ENCODE results near the gene PLEKHA7. TPM values are rescaled to one million over a fixed set of nuclear protein-coding genes. Genes with fewer than 3 reads are reported as not detected.

Gene PLEKHA7
- total and polyA plus RNA-seq, 2 of the 8 experiments (the other 6 are each of a cell fraction or from before 2014, with no cell fraction given): 11.4 to 25.6 TPM

- Histone ChIP-seq H4K20me1 (replicated peaks in 1 of 2; ENCODE audit: control insufficient read depth in 1 of 2, insufficient read depth in 2 of 2, low read length in 2 of 2) (peaks cover 0 to 11% of the 10 kb centered on the region in 2 experiments), H2BK120ac (replicated peaks; ENCODE audit: low read depth, low read length) (no peak overlapping the region), H4K91ac (replicated peaks; ENCODE audit: insufficient read length, low read length) (no peak overlapping the region), H3K79me1 (ENCODE audit: low read depth, low read length) (peaks cover 2% of the 10 kb centered on the region), H2BK5ac (ENCODE audit: low read depth, low read length) (no peak overlapping the region), H3K23ac (ENCODE audit: insufficient read length) (no peak overlapping the region), H3K27ac (ENCODE audit: low read depth, low read length) (no peak overlapping the region), H3K4me1 (replicated peaks in 1 of 4; ENCODE audit: control insufficient read depth in 3 of 4, insufficient read depth in 4 of 4, low read length in 3 of 4) (no peaks in the 10 kb centered on the region; a peak in 1 of 7 replicates), H3K23me2 (ENCODE audit: low read depth, low read length) (no peaks in the 10 kb centered on the region), H3K4ac (replicated peaks; ENCODE audit: insufficient read length, low read depth, low read length) (no peak overlapping the region), H3K27me3 (replicated peaks in 1 of 4; ENCODE audit: control insufficient read depth in 3 of 4, extremely low read depth in 1 of 4, insufficient read depth in 3 of 4, low read length in 3 of 4) (no peaks in the 10 kb centered on the region), H3K4me3 (ENCODE audit: extremely low read depth in 1 of 4, insufficient read depth in 2 of 4, low read depth in 3 of 4, low read length in 4 of 4) (no peak overlapping the region), H3K14ac (ENCODE audit: insufficient read length) (no peak overlapping the region), H3K9me3 (ENCODE audit: insufficient read depth in 2 of 2, low read depth in 1 of 2, low read length in 1 of 2) (no peaks in the 10 kb centered on the region), H2AK5ac (ENCODE audit: low read depth, low read length) (no peak overlapping the region), H4K8ac (ENCODE audit: extremely low read depth, insufficient read depth, low read length) (no peak overlapping the region), H2BK20ac (ENCODE audit: low read length) (no peak overlapping the region), H3K36me3 (ENCODE audit: control insufficient read depth in 2 of 4, insufficient read depth in 4 of 4, low read length in 3 of 4) (peaks cover 0 to 3% (median 0%) of the 10 kb centered on the region in 4 experiments; a peak in 1 of 8 replicates), H3K79me2 (ENCODE audit: control insufficient read depth in 1 of 2, insufficient read depth in 2 of 2, low read length in 2 of 2) (peaks cover 0 to 42% of the 10 kb centered on the region in 2 experiments; a peak in 3 of 4 replicates), H3K18ac (ENCODE audit: extremely low read depth, low read length) (no peak overlapping the region), H3K56ac (replicated peaks; ENCODE audit: insufficient read length, low read depth, low read length) (no peak overlapping the region), H2AFZ (ENCODE audit: low read length) (no peak overlapping the region), H3K4me2 (ENCODE audit: insufficient read depth in 1 of 2, low read depth in 2 of 2, low read length in 2 of 2) (no peak overlapping the region), H4K5ac (ENCODE audit: insufficient read length, low read depth, low read length) (no peak overlapping the region), H3K9ac (replicated peaks in 1 of 4; ENCODE audit: extremely low read depth in 1 of 4, low read depth in 3 of 4, low read length in 3 of 4) (no peak overlapping the region), H2BK12ac (ENCODE audit: low read depth, low read length) (no peak overlapping the region), H2BK15ac (ENCODE audit: low read length) (no peak overlapping the region)
- FAIRE-seq: no peak
- 91% methylated on average over 7 of the region's 7 CpGs; no CpG with 5 or more reads in 1 of the 2 experiments for WGBS, 2 experiments (ENCODE audit: extremely low coverage in 1 of 2, insufficient coverage in 1 of 2, insufficient read length in 1 of 2, insufficient replicate concordance in 2 of 2, low coverage in 1 of 2, low lambda C conversion rate in 2 of 2, missing lambda C conversion rate in 1 of 2)
- ChIA-PET POLR2A (ENCODE audit: partially characterized antibody) (no interaction called here), CTCF (ENCODE audit: partially characterized antibody) (no interaction called here)
- no peak for TF ChIP-seq CHD2 (IDR thresholded peaks at IDR 0.05; ENCODE audit: low read length)
- TF ChIP-seq BACH1 (IDR thresholded peaks at IDR 0.05; ENCODE audit: low read length): no peak
- no peak for TF ChIP-seq RBBP5 (IDR thresholded peaks at IDR 0.05; ENCODE audit: borderline replicate concordance, low read depth, low read length)
- no peak for TF ChIP-seq RNF2 (IDR thresholded peaks at IDR 0.05; ENCODE audit: borderline replicate concordance, low read depth, low read length, missing control alignments, poor library complexity, severe bottlenecking)
- no peak for TF ChIP-seq POLR2A (IDR thresholded peaks at IDR 0.05; ENCODE audit: control extremely low read depth in 1 of 2, low read depth in 2 of 2, low read length in 2 of 2)
- TF ChIP-seq ASH2L (IDR thresholded peaks at IDR 0.05; ENCODE audit: low read length): no peak
- no peak for TF ChIP-seq SRF (IDR thresholded peaks at IDR 0.05; ENCODE audit: low read depth, low read length)
- TF ChIP-seq KDM1A (IDR thresholded peaks at IDR 0.05; ENCODE audit: borderline replicate concordance, low read length): no peak
- TF ChIP-seq BCL11A (IDR thresholded peaks at IDR 0.05; ENCODE audit: low read depth in 2 of 2, low read length in 2 of 2): no peak
- no peak for TF ChIP-seq ZNF274 (IDR thresholded peaks at IDR 0.05; ENCODE audit: borderline replicate concordance, extremely low read depth, low read length)
- no peak for TF ChIP-seq CTBP2 (IDR thresholded peaks at IDR 0.05; ENCODE audit: borderline replicate concordance, insufficient read depth, insufficient read length, low read length)
- no peak for TF ChIP-seq CREB1 (IDR thresholded peaks at IDR 0.05)
- TF ChIP-seq POLR2AphosphoS5 (IDR thresholded peaks at IDR 0.05; ENCODE audit: low read depth, low read length): no peak
- no peak for TF ChIP-seq KDM5A (IDR thresholded peaks at IDR 0.05; ENCODE audit: low read length)
- DNase-seq (ENCODE audit: low read depth in 1 of 2, low spot score in 2 of 2): no peak
Observed at GRCh38 chr11:17004486-17005148, 9.6 kb downstream of the PLEKHA7 start.
